ENCODE measurements around the gene REG3G.

Gene REG3G

DNA sequence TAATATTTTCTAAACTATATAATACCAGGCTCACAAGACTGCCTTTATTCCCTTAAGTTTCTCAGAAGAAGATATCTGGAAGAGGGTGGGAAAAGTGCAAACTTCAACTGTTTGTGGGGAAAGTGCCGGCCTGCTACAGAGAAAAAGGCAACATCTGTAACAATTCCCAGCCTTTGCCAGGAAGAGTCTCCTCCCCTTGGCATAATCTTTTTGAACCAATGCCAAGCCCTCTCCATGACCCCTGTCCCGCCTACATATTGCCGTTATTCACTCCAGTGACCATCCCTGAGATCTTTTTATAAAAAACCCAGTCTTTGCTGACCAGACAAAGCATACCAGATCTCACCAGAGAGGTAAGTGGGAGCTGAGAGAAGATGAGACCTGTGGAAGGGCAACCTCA is at the start of gene REG3G:
Gene REG3G (plus strand): TSS at position 282 of the 400 bp plus-strand sequence. CDS start 392 bp downstream, outside the sequence.
- no peak for DNase-seq

DNA sequence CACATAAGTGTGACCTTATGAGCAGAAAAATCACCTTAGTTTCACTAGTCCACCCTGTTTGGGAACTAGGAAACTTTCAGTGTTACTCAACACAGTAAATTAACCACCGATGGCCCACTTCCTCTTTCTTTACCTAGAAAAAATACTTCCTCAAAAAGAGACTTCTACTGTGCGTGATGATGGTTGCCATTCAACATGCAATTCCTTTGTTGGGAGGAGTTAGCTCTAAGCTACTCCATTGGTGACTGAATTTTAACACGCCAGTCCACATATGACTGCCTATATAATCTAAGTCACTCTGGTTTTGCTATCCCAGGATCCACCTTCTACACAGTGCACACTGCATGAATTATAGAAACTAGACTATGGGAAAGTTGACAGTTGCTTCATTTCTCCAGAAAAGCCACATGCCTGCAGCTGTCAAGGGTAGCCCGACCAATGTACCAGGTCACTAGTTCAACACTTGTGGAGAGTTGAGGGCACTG is 47.8 kb upstream of the REG3G start:
- DNase-seq = no peak

DNA sequence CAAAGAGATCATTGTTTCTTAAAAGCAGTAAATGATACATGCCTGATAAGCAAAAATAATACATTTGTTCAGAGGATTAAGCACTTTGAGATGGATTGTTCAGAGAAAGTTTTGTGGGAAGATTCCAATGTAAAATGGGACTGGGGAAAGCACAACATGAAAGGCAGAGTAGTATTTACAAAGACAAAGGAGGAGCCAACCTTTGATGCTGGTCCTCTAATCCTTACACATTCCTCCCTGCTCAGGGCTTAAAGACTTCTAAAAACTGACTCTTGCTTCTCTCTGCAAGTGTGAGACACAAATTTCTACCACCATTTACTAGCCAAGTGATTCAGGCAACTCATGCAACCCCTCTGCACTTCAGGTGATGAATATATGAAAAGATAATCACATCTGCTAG is 47.2 kb upstream of the REG3G start:
- no peak for DNase-seq

DNA sequence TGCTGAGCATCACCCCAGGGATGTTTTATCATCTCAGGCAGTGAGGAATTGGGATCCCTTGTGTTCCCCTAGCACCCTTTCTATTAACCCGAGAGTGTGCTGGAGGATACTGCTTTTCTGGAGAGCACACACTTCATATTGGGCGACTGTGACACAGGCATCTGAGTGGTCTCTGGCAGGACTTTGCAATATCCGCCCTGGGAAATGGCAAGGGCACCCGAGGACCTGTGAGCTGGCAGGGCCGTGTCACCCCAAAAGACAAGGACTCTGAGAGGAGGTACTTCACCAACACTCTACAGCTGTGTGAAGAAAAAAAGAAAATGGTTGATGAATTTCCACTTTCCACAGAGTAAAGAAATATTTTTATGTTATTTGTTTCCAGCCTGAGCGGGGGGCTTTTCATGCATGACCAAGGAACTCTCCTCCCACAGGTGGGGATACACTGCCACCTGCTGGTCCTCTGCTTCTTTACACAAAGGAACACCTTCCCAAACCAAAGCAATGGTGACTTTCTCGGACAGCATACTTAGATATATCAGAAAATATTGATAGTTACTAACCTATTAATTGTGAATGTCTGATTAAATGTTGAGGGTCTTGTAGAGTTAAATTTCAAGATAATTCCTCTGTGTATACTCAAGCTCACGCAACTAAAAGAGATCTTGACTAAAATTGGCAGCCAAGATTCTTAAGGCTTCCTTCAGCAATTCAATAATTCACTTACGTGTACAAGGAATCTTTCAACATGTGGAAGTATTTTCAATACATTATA is 45.9 kb upstream of the REG3G start:
- DNase-seq = no peak

GRCh38 chr2:78980152-78980465 is 45.4 kb upstream of the REG3G start:
- DNase-seq = no peak

GRCh38 chr2:78980871-78981270 is 44.6 kb upstream of the REG3G start:
- DNase-seq = no peak

GRCh38 chr2:78982638-78983330 is 42.7 kb upstream of the REG3G start:
- no peak for DNase-seq

- DNase-seq = no peak
Observed at GRCh38 chr2:78984386-78984785, 41.1 kb upstream of the REG3G start.

DNA sequence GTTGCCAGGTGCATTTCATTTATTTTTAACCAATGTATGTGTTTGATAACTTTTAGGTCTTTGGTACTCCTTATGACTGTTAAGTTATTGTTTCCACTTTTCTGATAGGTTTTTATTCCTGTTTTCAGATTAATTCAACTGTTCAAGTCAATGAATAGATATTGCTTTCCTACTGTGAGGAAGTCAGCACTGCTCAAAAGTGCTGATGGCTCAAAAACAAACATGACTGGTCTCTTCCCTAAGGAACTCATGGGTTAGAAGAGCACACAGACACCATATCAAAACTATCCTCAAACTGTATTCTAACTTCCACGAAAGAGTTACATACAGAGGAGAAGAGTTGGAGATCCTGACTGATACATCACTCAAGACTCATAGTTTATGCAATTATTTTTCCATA is 39.9 kb upstream of the REG3G start:
- DNase-seq = no peak

- no peak for DNase-seq
Observed at GRCh38 chr2:78989051-78989450, 36.5 kb upstream of the REG3G start.

DNA sequence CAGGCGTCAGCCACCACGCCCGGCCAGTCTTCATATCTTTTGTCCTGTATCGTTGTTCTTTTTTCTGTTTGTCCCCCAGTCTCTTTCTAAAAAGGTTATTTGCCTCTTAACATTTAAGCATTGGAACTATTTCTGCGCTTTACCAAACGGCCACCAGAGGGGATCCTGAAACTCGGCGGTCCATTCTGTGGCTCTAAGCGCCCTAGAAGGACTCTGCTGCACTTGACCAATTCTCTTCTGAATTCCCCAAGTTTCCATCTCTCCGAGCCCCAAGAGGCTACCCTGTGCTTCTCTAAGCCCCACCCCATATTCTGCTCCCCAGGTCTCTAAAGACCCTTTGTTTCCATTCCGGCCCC is 33.1 kb upstream of the REG3G start:
- DNase-seq = no peak

DNA sequence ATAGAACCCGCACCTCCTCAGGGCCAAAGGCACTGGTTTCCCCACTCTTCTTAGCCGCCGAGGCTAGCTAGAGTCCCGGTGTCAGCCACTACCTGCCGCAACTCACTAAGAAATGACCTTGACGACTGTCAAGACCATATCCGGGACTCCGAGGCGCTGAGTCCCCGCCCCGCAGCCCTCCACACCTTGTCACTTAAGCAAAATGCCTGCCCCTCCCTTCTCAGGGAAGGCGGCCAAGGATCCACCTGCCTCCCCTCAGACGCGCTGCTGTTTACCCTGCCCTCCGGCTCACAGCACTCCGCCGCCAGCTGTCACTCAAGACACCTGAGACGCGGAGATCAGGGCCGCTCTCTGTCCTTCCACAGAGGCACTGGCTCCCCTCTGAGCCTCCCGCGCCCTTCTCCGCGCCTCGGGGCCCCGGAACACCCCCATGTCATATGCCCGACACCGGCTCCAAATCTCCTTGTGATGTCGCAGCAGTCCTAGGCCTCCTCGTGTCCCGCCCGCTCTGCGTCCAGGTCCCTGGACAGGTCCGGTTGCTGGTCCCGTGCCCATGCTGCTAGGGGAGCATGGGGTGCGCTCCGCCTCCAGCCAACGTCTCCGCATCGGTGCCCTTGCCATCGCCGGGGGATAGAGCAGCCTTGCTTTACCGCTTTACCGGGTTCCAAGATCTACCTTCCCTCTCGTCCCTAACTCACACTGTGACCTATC is 32.5 kb upstream of the REG3G start:
- no peak for DNase-seq

GRCh38 chr2:78993518-78994148 is 31.9 kb upstream of the REG3G start:
- DNase-seq = no peak

- DNase-seq = no peak
Observed at GRCh38 chr2:78994789-78995188, 30.7 kb upstream of the REG3G start.

DNA sequence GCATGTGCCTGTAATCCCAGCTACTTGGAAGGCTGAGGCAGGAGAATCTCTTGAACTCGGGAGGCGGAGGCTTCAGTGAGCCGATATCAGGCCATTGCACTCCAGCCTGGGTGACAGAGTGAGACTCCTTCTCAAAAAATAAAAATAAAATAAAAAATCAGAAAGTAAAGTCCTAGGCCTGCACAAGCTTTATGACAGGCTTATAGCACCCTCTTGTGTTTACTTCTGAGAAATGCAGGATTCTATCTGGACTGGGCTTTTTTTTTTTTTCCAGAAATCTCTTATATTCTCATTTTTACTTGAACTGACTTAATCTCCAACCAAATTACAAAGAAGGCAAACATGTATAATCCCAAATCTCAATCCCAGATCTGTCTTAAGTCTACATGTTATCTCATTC is 26.1 kb upstream of the REG3G start:
- DNase-seq = no peak

- DNase-seq = no peak
Observed at GRCh38 chr2:79000008-79000576, 25.4 kb upstream of the REG3G start.

DNA sequence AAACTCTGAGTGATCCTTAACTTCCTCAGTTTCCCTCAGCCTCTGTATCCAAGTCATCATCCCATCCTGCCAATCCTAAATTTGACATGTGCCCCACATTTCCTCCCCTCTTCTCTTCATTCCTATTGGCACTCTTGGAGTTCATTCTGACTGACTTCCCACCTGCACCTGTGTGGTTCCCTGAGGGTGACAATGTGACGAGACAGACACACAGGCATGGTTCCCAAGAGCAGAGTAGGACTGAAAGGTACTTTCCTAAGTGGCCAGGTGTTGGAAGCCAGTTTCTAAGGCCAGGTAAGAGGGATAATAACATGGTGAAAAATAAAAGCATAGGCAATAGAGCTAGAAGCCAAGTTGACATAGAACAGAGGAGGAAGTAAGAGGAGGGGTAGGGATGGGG is 24.2 kb upstream of the REG3G start:
- DNase-seq = no peak

- DNase-seq = no peak
Observed at GRCh38 chr2:79004680-79005079, 20.8 kb upstream of the REG3G start.

- DNase-seq = no peak
Observed at GRCh38 chr2:79005216-79005615, 20.3 kb upstream of the REG3G start.

GRCh38 chr2:79009388-79009787 is 16.1 kb upstream of the REG3G start:
- DNase-seq = no peak

- no peak for DNase-seq
Observed at GRCh38 chr2:79011496-79011895, 14.0 kb upstream of the REG3G start.

DNA sequence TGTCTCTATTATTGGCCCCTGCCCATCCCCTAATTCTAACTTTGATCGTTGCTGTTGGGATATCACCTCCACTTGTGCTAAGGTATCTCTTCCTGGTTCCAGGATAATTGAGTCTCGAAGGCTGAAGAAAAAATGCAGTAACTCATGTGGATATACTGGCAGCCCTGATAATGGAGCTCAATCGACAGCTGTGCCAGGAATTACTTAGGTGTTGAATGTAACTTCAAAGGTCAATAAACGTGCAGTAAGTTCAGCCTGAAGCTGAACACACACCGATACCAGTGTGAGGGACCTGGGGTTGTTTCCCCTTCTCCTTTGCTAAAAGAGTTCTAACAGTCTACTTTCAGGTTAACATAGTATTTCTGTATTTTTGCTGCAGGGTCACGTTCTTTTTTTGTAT is 11.9 kb upstream of the REG3G start:
- no peak for DNase-seq

DNA sequence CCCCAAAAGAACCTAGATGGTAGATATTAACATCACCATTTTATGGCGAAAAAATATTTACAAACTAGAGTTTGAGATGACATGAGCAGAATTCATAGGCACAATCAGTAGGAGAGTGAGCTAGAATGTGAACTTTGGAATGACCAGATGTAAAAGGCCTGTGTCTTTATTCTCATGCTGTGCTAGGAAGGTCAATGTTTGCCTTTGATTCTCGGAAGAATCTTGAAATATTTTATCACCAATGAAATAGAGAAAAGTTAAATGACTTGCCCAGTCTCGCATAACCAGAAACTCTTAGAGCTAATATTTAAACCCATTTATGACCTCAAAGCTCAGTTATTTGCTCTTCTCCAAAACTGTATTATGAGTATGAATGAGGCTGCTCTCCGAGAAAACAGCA is 9.2 kb upstream of the REG3G start:
- DNase-seq = no peak
